Pancreas (tissue), 10 donors: ENCODE data around the gene ECE1. TPM values are rescaled to one million over a fixed set of nuclear protein-coding genes. Genes with fewer than 3 reads are reported as not detected.

ENCODE experiments used
- ATAC-seq, 4 donors: fragments of 200-7000 bp; cut with Tn5 transposase; one replicate each; pipeline versions ENCODE4 v1.8.0 to v1.9.1; 2020; ENCODE audit warnings: mild to moderate bottlenecking in 4 of 4, moderate library complexity in 4 of 4
- DNase-seq, 6 donors: peaks; one replicate each; pipeline ENCODE4 v3.0.0-alpha.2; 2020
- FAIRE-seq: peaks from 2 replicates; lab custom pipeline; 2012; peaks lifted over from hg19 to GRCh38; lab: Jason Lieb, UNC
- H3K27ac ChIP-seq, 4 donors: fragments of 200-600 bp; sonication (generic); 1 replicate in 3 of 4; 2 replicates in 1 of 4; pipeline versions ENCODE4 v1.5.0 to v1.8.0; 2020
- H3K27me3 ChIP-seq, 4 donors: fragments of 200-600 bp; one replicate each; pipeline ENCODE4 v1.8.0; 2021
- H3K36me3 ChIP-seq, 3 donors: fragments of 200-600 bp; sonication (generic) in 1 of 3; one replicate each; pipeline versions ENCODE4 v1.5.0 to v1.8.0; 2020 to 2021
- H3K4me1 ChIP-seq, 3 donors: fragments of 200-600 bp; one replicate each; pipeline ENCODE4 v1.8.0; 2021
- H3K4me3 ChIP-seq, 4 donors: fragments of 200-600 bp; sonication (generic) in 2 of 4; one replicate each; pipeline versions ENCODE4 v1.5.0 to v1.8.0; 2020 to 2021
- H3K9me3 ChIP-seq, 4 donors: fragments of 200-600 bp; one replicate each; pipeline ENCODE4 v1.8.0; 2021
- WGBS, 2 donors: extraction: QIAGEN DNeasy Blood & Tissue Kit; methylation state at CpG; one replicate each; pipeline ENCODE4 v1.1.7; 2013; 5-methylcytosine and 5-hydroxymethylcytosine counted together
- intact Hi-C, 3 donors: fragments of 100-400 bp; cut with DNase I; formaldehyde crosslinking; loops; one replicate each; pipeline versions ENCODE4 v1.11.1 to v1.14.2; 2022
- polyA plus RNA-seq, 2 donors: library from polyadenylated mRNA; stranded (reverse); fragments of 200-250 nt; gene quantifications; one replicate each; pipeline ENCODE4 v1.2.3, GENCODE V29; 2013
- total RNA-seq, 6 donors: library from RNA; stranded (reverse); fragmentation: NEBNext Ultra II Directional in 4 of 6; extraction: Animal tissue kit (Norgen Biotek cat#: 25700) in 4 of 6; gene quantifications; one replicate each; pipeline versions ENCODE4 v1.2.1 to v1.2.4, GENCODE V29; 2021 to 2023
- TF ChIP-seq, protein P1 (sequence below), 4 donors: fragments of 200-600 bp; sonication (generic) in 3 of 4; IDR thresholded peaks; one replicate each; pipeline versions ENCODE4 v1.5.0 to v1.8.0; 2021; ENCODE audit warnings: antibody characterized with exemption in 4 of 4
- donor health status: healthy with polysubstance abuse.
- donor health status: DM: no; HTN: no; CAD: no; lungs with moderate emphysema.
- donor health status: DM: no; HTN: no; CAD: no.
- donor health status: control.
- donor health status: control.
- donor health status: Bipolar disorder and iron deficiency.
- donor health status: DM: yes; HTN: yes; CAD: no.
- donor health status: DM: no; HTN: no; CAD: no.
- donor health status: DM: no; HTN: no; CAD: no.
- donor health status: DM: yes; HTN: yes; CAD: no.

The ECE1 gene
- total and polyA plus RNA-seq, 8 donors: 38.1 to 141 (median 85.8) TPM

DNA sequence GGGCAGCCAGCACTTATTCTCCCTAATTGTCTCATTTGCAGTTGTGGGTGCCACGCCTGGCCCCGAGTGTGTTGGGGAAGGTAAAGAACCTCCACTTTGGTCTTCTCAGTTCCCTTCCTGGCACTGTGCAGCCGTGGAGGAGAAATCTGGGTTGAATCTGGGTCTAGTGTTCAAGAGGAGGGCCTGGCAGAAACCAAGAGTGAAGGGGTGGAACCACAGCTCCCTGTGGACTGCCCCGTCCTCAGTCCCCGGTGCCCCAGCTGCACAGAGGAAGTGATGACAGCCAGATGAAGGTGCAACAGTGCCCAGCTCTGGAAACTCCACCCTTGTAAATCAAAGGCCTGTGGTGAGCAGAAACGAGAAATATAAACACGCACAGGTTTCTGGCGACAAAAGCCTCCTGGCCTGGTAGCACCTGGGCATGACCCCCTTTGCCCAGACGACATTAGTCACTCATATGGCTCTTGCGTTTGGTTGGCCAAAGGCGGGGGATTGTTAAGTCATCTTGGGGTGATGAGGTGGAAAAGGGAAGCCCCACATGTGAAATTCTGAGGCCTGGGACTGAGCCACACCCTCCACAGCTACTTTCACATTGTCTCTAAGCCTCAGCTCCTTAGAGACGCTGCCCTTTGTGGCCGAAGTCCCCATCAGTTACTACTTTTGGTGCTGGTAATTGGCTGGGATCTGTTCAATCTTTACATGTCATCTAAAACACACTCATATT, 4.2 kb upstream of the ECE1 start:
- Histone ChIP-seq H3K27me3 (no peaks in the 10 kb centered on the region), H3K4me3 (no peak overlapping the region), H3K4me1 (peaks cover 10 to 33% (median 16%) of the 10 kb centered on the region in 3 donors), H3K9me3 (no peaks in the 10 kb centered on the region), H3K27ac (peak overlapping the region in 2 of 4 donors; percentile 44 to 57), H3K36me3 (no peaks in the 10 kb centered on the region)
- ATAC-seq (peak in 3 of 4 donors; percentile 11 to 30 (median 20)), DNase-seq (peak in 1 of 6 donors; percentile 21), FAIRE-seq (no peak)
- WGBS, 2 donors: 57 to 59% methylated on average over 13 of the region's 13 CpGs
- TF ChIP-seq, protein P1, sequence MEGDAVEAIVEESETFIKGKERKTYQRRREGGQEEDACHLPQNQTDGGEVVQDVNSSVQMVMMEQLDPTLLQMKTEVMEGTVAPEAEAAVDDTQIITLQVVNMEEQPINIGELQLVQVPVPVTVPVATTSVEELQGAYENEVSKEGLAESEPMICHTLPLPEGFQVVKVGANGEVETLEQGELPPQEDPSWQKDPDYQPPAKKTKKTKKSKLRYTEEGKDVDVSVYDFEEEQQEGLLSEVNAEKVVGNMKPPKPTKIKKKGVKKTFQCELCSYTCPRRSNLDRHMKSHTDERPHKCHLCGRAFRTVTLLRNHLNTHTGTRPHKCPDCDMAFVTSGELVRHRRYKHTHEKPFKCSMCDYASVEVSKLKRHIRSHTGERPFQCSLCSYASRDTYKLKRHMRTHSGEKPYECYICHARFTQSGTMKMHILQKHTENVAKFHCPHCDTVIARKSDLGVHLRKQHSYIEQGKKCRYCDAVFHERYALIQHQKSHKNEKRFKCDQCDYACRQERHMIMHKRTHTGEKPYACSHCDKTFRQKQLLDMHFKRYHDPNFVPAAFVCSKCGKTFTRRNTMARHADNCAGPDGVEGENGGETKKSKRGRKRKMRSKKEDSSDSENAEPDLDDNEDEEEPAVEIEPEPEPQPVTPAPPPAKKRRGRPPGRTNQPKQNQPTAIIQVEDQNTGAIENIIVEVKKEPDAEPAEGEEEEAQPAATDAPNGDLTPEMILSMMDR (IDR thresholded peaks at IDR 0.05): no peak
- intact Hi-C loops: no loop called here

GRCh38 chr1:21293537-21294265, 3.4 kb upstream of the ECE1 start:
- Histone ChIP-seq H3K4me3 (no peak overlapping the region), H3K36me3 (no peaks in the 10 kb centered on the region), H3K4me1 (peaks cover 10 to 29% (median 16%) of the 10 kb centered on the region in 3 donors), H3K9me3 (no peaks in the 10 kb centered on the region), H3K27me3 (no peaks in the 10 kb centered on the region), H3K27ac (peak overlapping the region in 2 of 4 donors; percentile 44 to 57)
- intact Hi-C loops: no loop called here
- TF ChIP-seq, protein P1 (IDR thresholded peaks at IDR 0.05): no peak
- no peak for ATAC-seq
- no peak for FAIRE-seq
- 86 to 88% methylated on average over 17 of the region's 17 CpGs for WGBS, 2 donors
- DNase-seq: peak in 1 of 6 donors; percentile 45

- H3K27me3 ChIP-seq: no peaks in the 10 kb centered on the region
- ATAC-seq (no peak), DNase-seq (peak in 1 of 6 donors; percentile 47), FAIRE-seq (no peak)
- intact Hi-C loops: no loop called here
- no peak overlapping the region for H3K4me3 ChIP-seq
- peak overlapping the region in 2 of 4 donors; percentile 41 to 57 for H3K27ac ChIP-seq
- H3K4me1 ChIP-seq: peaks cover 10 to 26% (median 16%) of the 10 kb centered on the region in 3 donors
- TF ChIP-seq, protein P1 (IDR thresholded peaks at IDR 0.05): no peak
- H3K9me3 ChIP-seq: no peaks in the 10 kb centered on the region
- WGBS, 2 donors: 73 to 81% methylated on average over 9 of the region's 9 CpGs
- H3K36me3 ChIP-seq: no peaks in the 10 kb centered on the region
These were observed 2.8 kb upstream of the ECE1 start for GRCh38 chr1:21292984-21293536.

DNA sequence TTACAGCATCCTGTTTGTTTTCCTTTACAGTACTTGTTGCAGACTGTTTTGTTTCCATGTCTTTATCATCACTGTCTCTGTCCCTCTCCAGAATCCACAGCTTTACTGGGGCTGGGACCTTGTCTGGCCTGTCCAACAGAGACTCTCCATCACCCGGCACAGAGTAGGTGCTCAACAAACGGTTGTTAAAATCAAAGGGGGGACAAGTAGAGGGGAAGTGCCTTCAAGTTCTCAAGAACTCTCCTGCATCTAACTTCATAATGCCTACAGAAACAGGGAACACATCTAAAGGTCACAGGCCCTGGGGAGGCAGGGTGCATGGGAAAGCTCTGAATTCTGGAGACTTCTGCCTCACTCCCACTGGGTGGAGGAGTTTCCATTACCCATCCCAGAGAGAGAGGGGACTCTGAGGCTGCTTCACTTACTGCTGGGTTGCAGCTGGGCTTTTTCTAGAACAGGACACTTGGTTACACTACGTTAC, 2.3 kb upstream of the ECE1 start:
- H3K4me3 ChIP-seq: no peak overlapping the region
- 59% methylated on average over 3 of the region's 3 CpGs for WGBS, 2 donors
- intact Hi-C loops: no loop called here
- no peak for FAIRE-seq
- DNase-seq: no peak
- no peaks in the 10 kb centered on the region for H3K27me3 ChIP-seq
- no peaks in the 10 kb centered on the region for H3K36me3 ChIP-seq
- TF ChIP-seq, protein P1 (IDR thresholded peaks at IDR 0.05): no peak
- H3K4me1 ChIP-seq: peaks cover 10 to 26% (median 16%) of the 10 kb centered on the region in 3 donors
- peak overlapping the region in 2 of 4 donors; percentile 9 to 41 for H3K27ac ChIP-seq
- no peaks in the 10 kb centered on the region for H3K9me3 ChIP-seq
- ATAC-seq: no peak
